Nephron progenitor cell (in vitro differentiated cells): Measurements from ENCODE around the gene LIPC.

Experiments
- DNase-seq: peaks from one replicate; pipeline ENCODE4 v3.0.0; 2021
- H3K27ac Mint-ChIP-seq: 2 replicates; pipeline ENCODE4 v1.8.0; 2021; ENCODE audit warnings: mild to moderate bottlenecking, moderate library complexity, mixed read lengths
- H3K27me3 Mint-ChIP-seq: 2 replicates; pipeline ENCODE4 v1.8.0; 2021; ENCODE audit warnings: mild to moderate bottlenecking, low read depth, mixed read lengths; ENCODE audit not compliant: poor library complexity
- H3K36me3 Mint-ChIP-seq: 2 replicates; pipeline ENCODE4 v1.8.0; 2021; ENCODE audit warnings: low read depth, mixed read lengths
- H3K4me1 Mint-ChIP-seq: 2 replicates; pipeline ENCODE4 v1.8.0; 2021; ENCODE audit warnings: mixed read lengths
- H3K4me3 Mint-ChIP-seq: 2 replicates; pipeline ENCODE4 v1.8.0; 2021; ENCODE audit warnings: mild to moderate bottlenecking, moderate library complexity, mixed read lengths
- H3K9me3 Mint-ChIP-seq: 2 replicates; pipeline ENCODE4 v1.8.0; 2021; ENCODE audit warnings: mild to moderate bottlenecking, moderate library complexity, mixed read lengths
- CTCF ChIP-seq: fragments of 200-600 bp; sonication (generic); IDR thresholded peaks from 2 replicates; pipeline ENCODE4 v1.5.0; 2021; ENCODE audit warnings: antibody characterized with exemption

The LIPC gene

GRCh38 chr15:58556541-58556940 is 124.8 kb downstream of the LIPC start:
- no peaks in the 10 kb centered on the region for H3K36me3 Mint-ChIP-seq
- H3K4me3 Mint-ChIP-seq, result no peak overlapping the region
- H3K27me3 Mint-ChIP-seq, result peaks cover 4% of the 10 kb centered on the region
- peaks cover 51% of the 10 kb centered on the region for H3K4me1 Mint-ChIP-seq
- peaks cover 13% of the 10 kb centered on the region for H3K9me3 Mint-ChIP-seq
- no peak for TF ChIP-seq CTCF
- DNase-seq, result no peak
- H3K27ac Mint-ChIP-seq, result no peak overlapping the region

GRCh38 chr15:58558777-58559176 is 127.0 kb downstream of the LIPC start:
- DNase-seq, result no peak
- peaks cover 29% of the 10 kb centered on the region for H3K4me1 Mint-ChIP-seq
- H3K36me3 Mint-ChIP-seq, result no peaks in the 10 kb centered on the region
- TF ChIP-seq CTCF, result no peak
- no peak overlapping the region for H3K4me3 Mint-ChIP-seq
- peaks cover 13% of the 10 kb centered on the region for H3K9me3 Mint-ChIP-seq
- H3K27me3 Mint-ChIP-seq, result peaks cover 4% of the 10 kb centered on the region
- no peak overlapping the region for H3K27ac Mint-ChIP-seq

GRCh38 chr15:58559904-58560588 is 128.3 kb downstream of the LIPC start:
- Mint-ChIP-seq H3K4me3 (no peak overlapping the region), H3K27me3 (peaks cover 11% of the 10 kb centered on the region), H3K4me1 (peaks cover 18% of the 10 kb centered on the region), H3K36me3 (no peaks in the 10 kb centered on the region), H3K9me3 (peaks cover 13% of the 10 kb centered on the region), H3K27ac (no peak overlapping the region)
- TF ChIP-seq CTCF, result no peak
- no peak for DNase-seq

- H3K27me3 Mint-ChIP-seq, result peaks cover 7% of the 10 kb centered on the region
- no peak overlapping the region for H3K27ac Mint-ChIP-seq
- DNase-seq, result no peak
- H3K4me1 Mint-ChIP-seq, result peaks cover 14% of the 10 kb centered on the region
- H3K9me3 Mint-ChIP-seq, result peaks cover 13% of the 10 kb centered on the region
- H3K4me3 Mint-ChIP-seq, result no peak overlapping the region
- no peak for TF ChIP-seq CTCF
- no peaks in the 10 kb centered on the region for H3K36me3 Mint-ChIP-seq
Observed at GRCh38 chr15:58561321-58561720, 129.5 kb downstream of the LIPC start.

DNA sequence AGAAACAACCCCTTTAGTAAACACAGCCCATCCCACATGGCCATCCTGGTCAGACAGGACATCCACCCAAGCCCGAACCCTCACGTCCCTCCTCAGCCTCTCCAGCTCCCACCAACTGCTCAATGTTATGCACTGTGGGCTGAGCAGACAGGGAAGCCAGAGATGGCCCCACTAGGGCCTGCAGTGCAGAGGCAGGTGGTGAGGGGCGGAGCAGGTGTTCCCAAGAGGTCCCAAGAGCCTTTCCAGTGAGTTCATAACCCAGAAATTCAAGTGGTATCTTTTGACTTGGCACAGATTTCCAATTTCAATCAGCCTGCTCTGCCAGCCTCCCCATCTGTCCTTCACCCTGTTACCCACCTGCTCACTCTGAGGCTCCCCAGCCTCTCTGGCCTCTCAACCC is 130.3 kb downstream of the LIPC start:
- Mint-ChIP-seq H3K4me1 (peaks cover 13% of the 10 kb centered on the region), H3K27ac (no peak overlapping the region), H3K4me3 (no peak overlapping the region), H3K9me3 (peaks cover 13% of the 10 kb centered on the region), H3K36me3 (no peaks in the 10 kb centered on the region), H3K27me3 (peaks cover 7% of the 10 kb centered on the region)
- DNase-seq, result no peak
- TF ChIP-seq CTCF, result no peak

GRCh38 chr15:58564981-58565380 is 133.2 kb downstream of the LIPC start:
- Mint-ChIP-seq H3K36me3 (no peaks in the 10 kb centered on the region), H3K27me3 (peaks cover 7% of the 10 kb centered on the region), H3K9me3 (peaks cover under 1% of the 10 kb centered on the region), H3K4me1 (peaks cover 13% of the 10 kb centered on the region), H3K27ac (peak overlapping the region; percentile 64), H3K4me3 (no peak overlapping the region)
- no peak for TF ChIP-seq CTCF
- DNase-seq, result no peak
